ENCODE data around the gene PYGB. TPM values are rescaled to one million over a fixed set of nuclear protein-coding genes. Genes with fewer than 3 reads are reported as not detected.

Gene PYGB
- total RNA-seq, 2 donors from 2014 or later, result 211 to 295 TPM

DNA sequence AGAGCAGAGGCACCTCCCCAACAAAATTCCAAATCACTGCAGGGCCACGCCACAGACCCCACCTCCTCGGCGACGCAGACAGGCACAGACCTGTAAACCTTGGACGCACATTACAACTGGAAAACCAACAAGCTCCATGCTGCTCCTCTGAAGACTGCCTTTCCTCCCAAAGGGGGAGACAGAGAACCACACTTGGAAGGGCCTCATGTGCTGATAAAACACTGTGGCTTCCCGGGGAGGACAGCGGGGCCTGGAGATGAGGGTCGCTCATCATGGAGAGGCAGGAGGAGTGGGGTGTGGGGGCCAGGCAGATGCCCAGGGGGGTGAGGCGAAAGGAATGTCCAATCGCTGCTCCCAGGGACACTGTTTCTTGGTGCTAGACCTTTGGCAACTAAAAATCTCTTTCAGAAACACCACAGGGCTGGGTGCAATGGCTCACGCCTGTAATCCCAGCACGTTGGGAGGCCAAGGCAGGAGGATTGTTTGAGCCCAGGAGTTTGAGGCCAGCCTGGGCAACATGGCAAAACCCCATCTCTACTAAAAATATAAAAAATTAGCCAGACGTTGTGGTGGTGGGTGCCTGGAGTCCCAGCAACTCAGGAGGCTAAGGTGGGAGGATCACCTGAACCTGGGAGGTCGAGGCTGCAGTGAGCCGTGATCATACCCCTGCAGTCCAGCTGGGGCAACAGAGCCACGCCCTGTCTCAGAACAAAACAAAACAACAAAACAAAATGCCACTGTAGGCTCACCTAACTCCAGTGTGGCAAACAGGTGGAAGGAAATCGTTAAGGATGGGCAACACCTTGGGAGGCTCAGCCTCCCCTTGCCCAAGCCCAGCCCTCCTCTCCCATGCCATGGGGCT, 88.9 kb downstream of the PYGB start:
- Histone ChIP-seq H3K4me1 (no peaks in the 10 kb centered on the region), H3K27me3 (no peaks in the 10 kb centered on the region), H3K36me3 (no peaks in the 10 kb centered on the region), H3K27ac (no peak overlapping the region), H3K9me3 (no peaks in the 10 kb centered on the region), H3K9ac (ENCODE audit: low read depth in 2 of 2, low read length in 2 of 2) (no peak overlapping the region), H3K4me3 (no peak overlapping the region)
- TF ChIP-seq, protein P1, sequence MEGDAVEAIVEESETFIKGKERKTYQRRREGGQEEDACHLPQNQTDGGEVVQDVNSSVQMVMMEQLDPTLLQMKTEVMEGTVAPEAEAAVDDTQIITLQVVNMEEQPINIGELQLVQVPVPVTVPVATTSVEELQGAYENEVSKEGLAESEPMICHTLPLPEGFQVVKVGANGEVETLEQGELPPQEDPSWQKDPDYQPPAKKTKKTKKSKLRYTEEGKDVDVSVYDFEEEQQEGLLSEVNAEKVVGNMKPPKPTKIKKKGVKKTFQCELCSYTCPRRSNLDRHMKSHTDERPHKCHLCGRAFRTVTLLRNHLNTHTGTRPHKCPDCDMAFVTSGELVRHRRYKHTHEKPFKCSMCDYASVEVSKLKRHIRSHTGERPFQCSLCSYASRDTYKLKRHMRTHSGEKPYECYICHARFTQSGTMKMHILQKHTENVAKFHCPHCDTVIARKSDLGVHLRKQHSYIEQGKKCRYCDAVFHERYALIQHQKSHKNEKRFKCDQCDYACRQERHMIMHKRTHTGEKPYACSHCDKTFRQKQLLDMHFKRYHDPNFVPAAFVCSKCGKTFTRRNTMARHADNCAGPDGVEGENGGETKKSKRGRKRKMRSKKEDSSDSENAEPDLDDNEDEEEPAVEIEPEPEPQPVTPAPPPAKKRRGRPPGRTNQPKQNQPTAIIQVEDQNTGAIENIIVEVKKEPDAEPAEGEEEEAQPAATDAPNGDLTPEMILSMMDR (IDR thresholded peaks at IDR 0.05), result no peak
- no peak for DNase-seq
- intact Hi-C loops (cut with DNase I), result no loop called here

DNA sequence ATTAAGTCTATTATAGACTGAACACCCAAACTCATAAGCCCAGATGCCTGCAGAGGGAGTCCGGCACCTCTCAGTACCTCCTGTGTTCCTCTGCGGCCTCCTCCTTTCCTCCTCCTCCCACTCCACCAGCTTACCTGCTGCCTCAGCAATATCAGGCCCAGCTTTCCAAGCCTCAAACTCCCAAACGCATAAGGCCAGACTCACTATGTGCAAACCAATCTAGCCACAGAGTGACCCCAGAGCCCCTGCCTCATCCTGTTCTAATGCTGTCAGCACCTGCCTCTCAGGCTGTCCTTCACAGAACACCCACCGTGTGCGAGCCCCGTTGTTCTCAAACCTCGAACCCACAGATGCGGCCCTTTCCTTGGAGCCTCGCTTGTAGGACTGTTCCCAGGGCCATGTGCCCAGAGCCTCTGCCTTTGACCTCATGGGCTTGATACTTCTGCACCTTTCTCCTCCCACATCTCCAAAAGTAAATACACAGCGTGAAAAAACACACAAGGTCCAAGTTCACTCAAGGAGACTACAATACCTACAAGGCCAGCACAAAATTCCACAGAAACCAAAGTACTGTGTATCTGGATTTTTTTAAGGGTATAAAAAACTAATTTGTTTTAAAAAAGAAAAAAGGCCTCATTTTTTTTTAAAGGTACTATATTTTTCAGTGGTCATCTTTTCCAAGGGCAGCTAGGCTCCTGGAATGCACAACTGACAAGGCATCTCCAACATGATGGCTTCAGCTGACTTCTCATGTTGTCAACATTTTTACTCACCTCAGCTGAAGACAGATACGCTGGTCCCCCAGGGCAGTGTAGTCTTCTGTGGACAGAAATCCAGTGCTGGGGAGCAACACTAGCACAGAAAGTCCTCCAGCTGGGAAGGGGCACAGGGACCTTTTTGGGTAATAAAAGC, 90.5 kb downstream of the PYGB start:
- no peaks in the 10 kb centered on the region for H3K4me1 ChIP-seq
- no peak overlapping the region for H3K4me3 ChIP-seq
- TF ChIP-seq, protein P1 (IDR thresholded peaks at IDR 0.05), result no peak
- H3K36me3 ChIP-seq, result no peaks in the 10 kb centered on the region
- no peaks in the 10 kb centered on the region for H3K9me3 ChIP-seq
- H3K27ac ChIP-seq, result no peak overlapping the region
- intact Hi-C loops (cut with DNase I), result no loop called here
- H3K27me3 ChIP-seq, result no peaks in the 10 kb centered on the region
- no peak overlapping the region for H3K9ac ChIP-seq (ENCODE audit: low read depth in 2 of 2, low read length in 2 of 2)
- DNase-seq, result no peak

DNA sequence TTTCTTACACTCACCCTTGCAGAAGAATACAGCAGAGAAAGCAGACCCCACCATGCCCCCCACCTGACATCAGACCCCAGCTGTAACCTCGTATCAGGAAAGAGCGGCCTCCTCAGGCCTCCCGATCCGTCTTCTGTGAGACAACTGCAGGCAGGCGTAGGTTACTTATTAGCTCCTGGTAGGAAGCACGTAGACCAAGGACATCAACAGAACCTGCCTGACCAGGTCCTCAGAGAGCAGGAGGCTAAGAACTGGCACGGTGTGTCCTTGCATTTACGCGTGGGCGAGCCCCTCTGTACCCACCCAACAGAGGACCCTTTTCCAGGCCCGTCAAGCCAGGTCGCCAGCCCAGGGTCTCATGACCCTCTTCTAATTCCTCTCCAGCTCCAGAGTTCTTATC, 91.7 kb downstream of the PYGB start:
- no peaks in the 10 kb centered on the region for H3K9me3 ChIP-seq
- H3K27me3 ChIP-seq, result no peaks in the 10 kb centered on the region
- H3K36me3 ChIP-seq, result no peaks in the 10 kb centered on the region
- H3K4me1 ChIP-seq, result no peaks in the 10 kb centered on the region
- no peak for DNase-seq
- no peak overlapping the region for H3K27ac ChIP-seq
- TF ChIP-seq, protein P1 (IDR thresholded peaks at IDR 0.05), result no peak
- H3K9ac ChIP-seq (ENCODE audit: low read depth in 2 of 2, low read length in 2 of 2), result no peak overlapping the region
- H3K4me3 ChIP-seq, result no peak overlapping the region
- intact Hi-C loops (cut with DNase I), result no loop called here

DNA sequence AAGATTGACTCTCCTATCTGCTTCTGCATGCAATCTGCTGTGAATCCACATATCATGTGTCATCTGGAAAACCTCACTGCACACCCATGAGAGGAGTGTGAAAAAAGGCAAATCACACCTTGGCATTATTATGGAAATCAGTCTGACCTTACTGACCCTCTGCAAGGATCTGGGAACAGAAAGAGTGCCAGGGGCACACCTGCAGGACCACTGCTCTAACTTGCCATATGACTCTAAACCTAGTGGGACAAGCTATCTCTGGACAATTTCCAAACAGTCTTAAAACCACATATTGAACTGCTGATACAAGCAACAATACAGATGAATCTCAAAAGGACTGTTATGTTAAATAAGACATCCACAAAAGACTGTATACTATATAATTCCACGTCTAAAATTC, 92.5 kb downstream of the PYGB start:
- TF ChIP-seq, protein P1 (IDR thresholded peaks at IDR 0.05), result no peak
- no peaks in the 10 kb centered on the region for H3K4me1 ChIP-seq
- no peak for DNase-seq
- intact Hi-C loops (cut with DNase I), result no loop called here
- H3K4me3 ChIP-seq, result no peak overlapping the region
- no peaks in the 10 kb centered on the region for H3K9me3 ChIP-seq
- no peaks in the 10 kb centered on the region for H3K27me3 ChIP-seq
- no peak overlapping the region for H3K9ac ChIP-seq (ENCODE audit: low read depth in 2 of 2, low read length in 2 of 2)
- H3K36me3 ChIP-seq, result no peaks in the 10 kb centered on the region
- H3K27ac ChIP-seq, result no peak overlapping the region

DNA sequence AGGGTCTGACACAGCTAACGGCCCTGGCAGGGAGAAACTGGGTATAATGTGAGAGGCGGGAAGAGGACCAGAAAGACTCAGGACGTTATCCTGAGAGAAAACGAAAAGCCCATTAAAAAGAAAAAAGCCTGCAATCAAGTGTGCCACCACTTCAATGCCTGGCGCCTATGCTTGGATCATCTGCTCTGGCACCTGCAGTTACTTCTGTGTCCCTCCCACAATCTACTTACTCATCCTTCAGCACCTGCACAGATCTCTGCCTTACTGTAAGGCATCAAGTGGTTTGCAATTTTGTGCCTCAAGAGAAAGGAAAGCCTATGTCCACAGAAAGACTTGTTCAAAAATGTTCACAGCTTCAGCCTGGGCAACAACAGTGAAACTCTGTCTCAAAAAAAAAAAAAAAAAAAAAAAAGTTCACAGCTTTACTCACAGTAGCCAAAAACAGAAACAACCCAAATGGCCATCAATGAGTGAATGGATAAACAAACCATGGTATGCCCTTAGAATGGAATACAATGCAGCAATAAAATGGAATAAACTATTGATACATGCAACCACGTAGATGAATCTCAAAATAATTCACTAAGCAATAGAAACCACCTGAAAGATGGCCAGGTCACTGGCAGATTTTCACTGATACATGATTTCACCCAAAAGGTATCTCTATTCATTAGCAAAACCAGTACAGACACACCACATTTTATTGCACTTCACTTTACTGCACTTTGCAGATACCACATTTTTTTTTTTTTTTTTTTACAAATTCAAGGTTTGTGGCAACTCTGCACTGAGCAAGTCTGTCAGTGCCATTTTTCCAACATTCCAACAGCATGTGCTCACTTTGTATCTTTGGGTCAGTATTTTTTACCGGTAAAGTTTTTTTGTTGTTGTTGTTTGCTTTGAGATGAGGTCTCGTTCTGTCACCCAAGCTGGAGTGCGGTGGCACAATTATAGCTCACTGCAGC, 94.1 kb downstream of the PYGB start:
- no peak overlapping the region for H3K4me3 ChIP-seq
- H3K9me3 ChIP-seq, result no peaks in the 10 kb centered on the region
- no peaks in the 10 kb centered on the region for H3K27me3 ChIP-seq
- H3K36me3 ChIP-seq, result no peaks in the 10 kb centered on the region
- intact Hi-C loops (cut with DNase I), result no loop called here
- no peak overlapping the region for H3K27ac ChIP-seq
- no peaks in the 10 kb centered on the region for H3K4me1 ChIP-seq
- H3K9ac ChIP-seq (ENCODE audit: low read depth in 2 of 2, low read length in 2 of 2), result no peak overlapping the region
- TF ChIP-seq, protein P1 (IDR thresholded peaks at IDR 0.05), result no peak
- no peak for DNase-seq
